HCT116 (cell line): ENCODE data around the gene OBSL1.

Source experiments
- CTCF ChIP-seq, 3 experiments: fragments of 200-600 bp in 1 of 3; sonication (generic) in 1 of 3; IDR thresholded peaks in 2 of 3; conservative IDR thresholded peaks in 1 of 3; 2 replicates each; pipeline ENCODE4 v1.5.1; 2012 to 2017; ENCODE audit warnings: low read depth in 2 of 3, low read length in 2 of 3, antibody characterized with exemption in 1 of 3, borderline replicate concordance in 1 of 3, control low read depth in 1 of 3, mild to moderate bottlenecking in 1 of 3, mixed read lengths in 1 of 3, mixed run types in 1 of 3, moderate library complexity in 1 of 3; ENCODE audit not compliant: insufficient read depth in 1 of 3
- JUND ChIP-seq: IDR thresholded peaks from 2 replicates; pipeline ENCODE4 v1.6.1; 2012
- REST ChIP-seq: IDR thresholded peaks from 2 replicates; pipeline ENCODE4 v1.6.1; 2012; ENCODE audit warnings: low read depth

- no peak for TF ChIP-seq REST
- TF ChIP-seq CTCF (IDR thresholded peaks at IDR 0.05 in 2 of 3, conservative IDR thresholded peaks at IDR 0.05 in 1 of 3; ENCODE audit: borderline replicate concordance in 1 of 3, insufficient read depth in 1 of 3, low read depth in 2 of 3, low read length in 2 of 3), result no peak
- TF ChIP-seq JUND, result no peak
These were observed 69.5 kb downstream of the OBSL1 start for GRCh38 chr2:219501849-219502248.
